NCI-H345 (cell line): Measurements from ENCODE around the gene CACNA1D.

ENCODE experiments used
- DNase-seq: peaks from one replicate; lab custom pipeline; 2025; lab: John Stamatoyannopoulos, UW

CACNA1D gene

DNA sequence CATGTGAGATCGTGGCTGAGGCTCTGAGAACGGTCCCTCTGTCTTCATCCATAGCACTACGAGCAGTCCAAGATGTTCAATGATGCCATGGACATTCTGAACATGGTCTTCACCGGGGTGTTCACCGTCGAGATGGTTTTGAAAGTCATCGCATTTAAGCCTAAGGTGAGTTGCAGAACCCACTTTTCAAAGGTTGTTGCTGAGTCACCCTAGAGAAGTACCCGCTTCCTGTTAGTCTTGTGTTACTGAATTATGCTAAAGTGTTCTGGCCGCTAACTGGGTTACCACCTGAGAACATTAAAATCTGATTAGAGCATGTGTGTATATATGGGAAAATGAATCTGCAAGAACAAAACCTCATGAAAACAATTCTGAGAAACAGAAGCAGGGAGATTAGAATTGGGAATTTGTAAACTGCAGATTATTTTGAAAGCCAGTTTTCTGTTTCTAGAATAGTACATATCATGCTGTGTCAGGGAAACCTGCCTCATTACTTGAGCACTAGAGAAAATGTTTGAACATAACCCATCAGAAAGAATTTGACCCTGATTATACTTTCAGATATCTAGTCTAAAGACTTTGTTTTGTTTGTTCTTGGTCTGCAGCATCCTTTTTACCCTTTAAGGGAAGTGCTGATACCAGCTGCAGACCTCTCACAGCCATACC is 259.2 kb downstream of the CACNA1D start:
- DNase-seq, result no peak

DNA sequence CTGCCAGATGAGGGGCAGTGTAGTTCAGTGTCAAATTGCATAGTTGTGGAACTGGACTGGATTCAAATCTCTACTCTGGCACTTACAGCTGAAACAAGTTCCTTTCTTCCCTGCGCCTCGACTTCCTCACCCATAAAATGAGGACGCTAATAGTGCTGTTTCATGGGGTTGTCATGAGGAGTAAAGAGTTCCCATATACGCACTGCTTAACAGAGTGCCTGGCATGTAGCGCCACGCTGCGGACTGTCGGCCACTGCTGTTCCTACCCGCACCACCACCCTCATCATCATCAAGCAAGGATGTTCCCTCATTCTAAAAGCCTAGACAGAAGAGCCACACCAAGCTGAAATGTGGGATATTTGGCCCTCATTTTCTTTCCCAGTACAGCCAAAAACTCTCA is 259.9 kb downstream of the CACNA1D start:
- no peak for DNase-seq

DNA sequence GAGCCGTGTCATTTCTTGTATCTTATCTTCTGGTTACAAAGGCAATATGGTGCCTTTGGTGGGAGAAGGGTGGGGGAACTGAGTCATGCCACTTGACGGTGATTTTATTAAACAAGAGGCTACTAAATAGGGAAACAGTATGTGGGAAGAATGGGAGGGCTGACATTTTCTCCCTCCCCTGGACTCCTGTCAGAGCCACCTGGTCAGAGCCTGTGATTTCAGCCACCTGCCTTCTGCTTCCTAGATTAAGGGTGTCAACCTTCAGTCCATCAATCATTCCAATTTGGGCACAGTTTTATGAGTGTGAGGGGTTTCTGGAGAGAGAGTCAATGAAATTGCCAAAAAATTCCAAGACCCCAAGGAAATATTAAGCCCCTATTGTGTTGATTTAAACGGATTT is 264.4 kb downstream of the CACNA1D start:
- DNase-seq, result no peak

DNA sequence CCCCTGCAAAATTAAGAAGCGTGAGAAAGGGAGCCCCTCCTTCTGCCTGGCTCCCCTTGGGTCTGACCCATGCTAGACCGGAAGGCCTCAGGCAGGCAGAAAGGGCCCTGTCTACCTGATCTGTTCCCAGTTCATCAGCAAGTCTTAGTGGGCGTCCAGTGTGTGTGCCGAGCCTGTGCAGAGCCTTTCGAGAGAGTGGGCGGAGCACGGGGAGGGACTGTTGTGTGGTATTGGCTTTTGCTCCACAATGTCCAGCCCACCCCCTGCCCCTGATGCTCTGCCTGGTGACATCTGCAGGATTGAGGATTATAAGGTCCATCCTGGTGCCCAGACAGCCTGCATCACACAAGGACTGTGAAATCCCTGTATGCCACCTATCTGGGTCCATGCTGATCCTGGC is 268.9 kb downstream of the CACNA1D start:
- DNase-seq, result no peak

GRCh38 chr3:53764026-53764775 is 269.8 kb downstream of the CACNA1D start:
- peak; percentile 47 for DNase-seq

- no peak for DNase-seq
Observed at GRCh38 chr3:53765753-53766152, 271.3 kb downstream of the CACNA1D start.

DNA sequence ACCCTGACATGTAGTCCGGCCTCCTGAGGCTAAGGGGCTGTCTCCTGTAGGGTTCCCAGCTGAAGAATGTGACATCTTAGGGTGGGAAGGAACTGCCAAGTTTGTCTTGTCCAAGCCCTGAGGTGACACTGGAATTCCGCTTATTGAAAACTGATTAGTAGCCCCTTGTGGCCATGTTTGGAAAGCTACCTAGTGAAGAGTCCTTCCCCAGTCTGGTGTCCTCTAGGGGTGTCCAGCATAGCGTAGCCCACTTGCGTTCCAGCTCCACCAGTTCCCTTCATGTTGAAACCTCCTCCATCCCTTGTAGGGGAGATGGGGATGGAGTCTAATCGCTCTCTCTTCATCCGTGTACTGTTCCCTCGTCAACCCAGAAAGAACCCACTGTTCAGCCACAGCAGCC is 272.3 kb downstream of the CACNA1D start:
- DNase-seq, result no peak

DNA sequence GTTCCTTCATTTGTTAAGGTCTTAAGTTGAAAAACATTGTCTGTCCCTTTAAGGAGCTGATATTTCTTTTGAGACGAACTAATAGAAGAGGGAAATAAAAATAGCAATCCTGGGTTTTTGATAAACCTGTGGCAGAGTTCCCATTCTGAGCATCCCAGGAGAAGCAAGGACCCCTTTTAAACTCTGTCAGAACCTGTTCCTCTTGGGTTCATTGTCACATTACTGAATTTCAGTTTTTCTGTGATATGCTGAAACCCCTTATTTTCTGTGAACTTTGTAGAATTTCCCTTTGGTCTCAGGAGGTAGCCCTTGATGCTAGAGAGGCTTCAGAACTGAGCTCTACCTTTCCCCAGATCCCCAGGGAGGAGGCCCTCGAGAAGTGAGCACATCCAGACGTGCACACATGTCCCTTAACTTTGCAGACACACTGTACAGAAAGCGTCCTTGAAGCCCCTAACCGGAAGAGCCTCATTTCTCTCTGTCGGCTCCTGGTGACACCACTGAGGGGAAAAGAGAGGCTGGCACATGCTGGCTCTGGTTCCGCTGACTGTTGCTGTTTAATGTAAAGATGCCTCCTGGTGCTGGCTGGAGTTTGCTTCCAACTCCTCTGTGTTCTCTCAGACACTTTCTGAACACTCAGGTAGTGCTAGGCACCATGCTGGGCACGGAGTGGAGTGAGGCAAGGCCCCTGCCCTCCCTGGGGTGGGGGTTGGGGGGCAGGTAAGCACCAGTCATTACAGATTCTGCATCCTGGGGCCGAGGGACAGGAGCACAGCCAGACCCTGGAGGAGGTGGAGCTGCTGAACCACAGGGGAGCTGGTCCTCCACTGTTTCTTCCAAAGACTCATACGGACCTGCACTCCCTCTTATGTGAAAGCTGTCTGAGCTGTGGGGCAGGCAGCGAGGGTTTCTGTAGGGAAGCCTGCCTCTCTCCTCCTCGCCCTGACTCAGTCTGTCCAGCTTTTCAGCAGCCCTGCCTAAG is 274.4 kb downstream of the CACNA1D start:
- DNase-seq, result no peak

DNA sequence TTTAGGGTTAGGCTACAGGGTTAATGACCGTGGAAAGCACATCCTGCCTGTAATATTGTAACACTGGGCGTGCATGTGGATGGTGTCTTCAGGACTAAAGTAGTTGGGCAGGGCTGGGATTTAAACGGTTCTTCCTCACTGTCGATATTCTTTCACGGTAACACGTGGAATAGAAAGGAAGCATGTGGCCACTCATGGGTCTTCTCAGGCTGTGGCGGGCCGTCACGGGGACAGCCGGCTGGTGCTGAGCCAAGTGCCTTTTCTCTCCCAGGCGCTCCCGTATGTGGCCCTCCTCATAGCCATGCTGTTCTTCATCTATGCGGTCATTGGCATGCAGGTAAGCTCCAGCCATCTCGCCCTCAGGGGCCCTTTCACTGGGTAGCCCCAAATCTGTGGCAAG is 278.2 kb downstream of the CACNA1D start:
- no peak for DNase-seq

GRCh38 chr3:53773021-53773436 is 278.6 kb downstream of the CACNA1D start:
- peak; percentile 5 for DNase-seq

DNA sequence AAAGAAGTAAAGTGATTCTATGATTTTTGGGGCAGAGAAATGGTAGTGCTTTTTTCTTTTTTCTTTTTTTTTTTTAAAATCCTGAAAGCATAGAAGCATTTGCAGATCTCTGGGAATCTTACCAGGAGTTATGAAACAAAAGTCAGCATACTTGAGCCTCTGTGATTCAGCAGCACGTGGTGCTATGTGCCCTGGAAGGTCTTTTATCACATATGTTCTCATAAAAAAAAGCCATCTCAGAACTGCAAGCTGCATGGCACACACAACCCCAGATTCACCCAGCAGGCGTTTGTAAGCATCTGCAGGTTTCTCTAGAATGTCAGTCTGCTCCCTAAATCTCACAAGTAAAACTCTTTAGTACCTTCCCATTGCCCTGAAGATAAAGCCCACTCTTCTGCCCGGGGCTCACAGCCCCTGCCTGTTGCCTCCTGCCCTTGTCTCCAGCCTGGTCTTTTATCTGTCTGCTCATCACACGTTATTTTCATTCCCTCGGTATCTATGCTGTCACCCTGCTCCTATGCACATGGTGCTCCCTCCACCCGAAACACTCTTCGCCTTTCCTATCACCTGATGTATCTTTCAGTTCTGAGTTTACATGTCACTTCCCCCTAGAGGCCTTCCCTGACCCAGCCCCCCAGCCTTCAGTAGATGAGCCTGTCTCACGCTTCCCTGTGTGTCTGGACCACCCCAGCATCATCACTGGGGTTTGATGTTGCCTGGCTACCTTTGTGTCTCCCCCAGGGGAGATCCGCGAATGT is 279.4 kb downstream of the CACNA1D start:
- DNase-seq, result no peak

- DNase-seq, result no peak
Observed at GRCh38 chr3:53774414-53774813, 280.0 kb downstream of the CACNA1D start.

GRCh38 chr3:53775018-53775417 is 280.6 kb downstream of the CACNA1D start:
- DNase-seq, result no peak

- peak; percentile 74 for DNase-seq
Observed at GRCh38 chr3:53775834-53776251, 281.4 kb downstream of the CACNA1D start.

GRCh38 chr3:53776494-53777101 is 282.2 kb downstream of the CACNA1D start:
- DNase-seq, result no peak

GRCh38 chr3:53777468-53777867 is 283.1 kb downstream of the CACNA1D start:
- no peak for DNase-seq

GRCh38 chr3:53778153-53778552 is 283.7 kb downstream of the CACNA1D start:
- no peak for DNase-seq

DNA sequence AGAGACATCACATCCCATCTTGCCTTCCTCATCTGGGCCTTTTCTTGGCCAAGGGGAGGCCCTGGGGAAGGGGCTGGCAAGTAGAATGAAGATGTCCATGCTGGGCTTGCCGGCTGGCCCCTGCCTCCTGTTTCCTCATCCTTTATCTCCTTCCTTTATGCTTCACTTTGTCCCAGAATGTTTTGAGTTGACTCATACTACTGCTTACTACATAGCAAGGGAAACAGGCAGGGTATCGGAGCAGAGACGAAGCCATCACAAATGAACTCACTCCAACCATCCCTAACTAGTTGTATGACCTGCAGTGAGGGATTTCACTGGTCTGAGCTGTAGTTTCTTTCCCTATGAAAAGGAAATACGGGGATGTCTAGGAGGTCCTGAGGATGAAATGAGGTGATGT is 285.8 kb downstream of the CACNA1D start:
- DNase-seq, result no peak

GRCh38 chr3:53780806-53781205 is 286.4 kb downstream of the CACNA1D start:
- no peak for DNase-seq

- no peak for DNase-seq
Observed at GRCh38 chr3:53787016-53787415, 292.6 kb downstream of the CACNA1D start.

DNA sequence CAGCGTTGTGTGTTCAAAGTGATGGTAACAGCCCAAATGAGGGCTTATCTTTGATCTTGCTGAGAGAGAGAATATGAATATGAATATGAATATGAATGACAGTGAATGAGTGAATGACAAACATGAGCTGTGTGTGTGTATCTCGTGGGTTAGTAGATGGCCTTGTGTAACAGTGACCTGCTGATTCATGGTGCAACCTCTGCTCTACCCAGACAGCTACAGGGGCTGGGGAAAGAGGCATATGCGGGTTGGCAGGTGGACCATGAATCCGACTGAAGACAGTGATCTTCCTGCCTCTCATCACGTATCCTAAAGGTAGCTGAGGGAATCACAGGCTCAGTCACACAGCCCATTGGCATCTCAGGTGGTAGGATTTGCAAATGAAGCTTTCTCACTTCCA is 293.6 kb downstream of the CACNA1D start:
- no peak for DNase-seq
